ENCODE measurements around the gene VIT.

The VIT gene

DNA sequence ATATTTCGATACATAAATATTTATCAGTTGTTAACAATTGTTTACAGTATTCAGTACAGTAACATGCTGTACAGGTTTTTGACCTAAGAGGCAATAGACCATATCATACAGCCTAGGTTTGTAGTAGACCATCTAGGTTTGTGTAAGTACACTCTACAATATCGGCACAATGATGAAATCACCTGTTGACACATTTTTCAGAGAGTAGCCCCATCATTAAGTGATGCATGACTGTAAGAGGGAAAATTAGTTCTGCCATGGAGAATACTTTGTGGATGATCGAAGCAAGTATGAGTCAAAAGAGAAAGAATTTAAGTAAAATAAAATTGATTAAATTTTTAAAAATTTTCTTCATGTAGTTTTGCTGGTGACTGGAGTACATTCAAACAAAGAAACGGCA is 32.6 kb downstream of the VIT start:
- no peak for TF ChIP-seq TAF1 (IDR thresholded peaks at IDR 0.05; ENCODE audit: low read depth)
- TF ChIP-seq EP300 (IDR thresholded peaks at IDR 0.05; ENCODE audit: borderline replicate concordance): no peak
- TF ChIP-seq YY1 (IDR thresholded peaks at IDR 0.05; ENCODE audit: low read depth): no peak
- TF ChIP-seq TEAD4 (IDR thresholded peaks at IDR 0.05): no peak
- no peak for TF ChIP-seq CEBPB (IDR thresholded peaks at IDR 0.05)
- no peak for TF ChIP-seq FOXM1 (IDR thresholded peaks at IDR 0.05; ENCODE audit: borderline replicate concordance, low read depth)

DNA sequence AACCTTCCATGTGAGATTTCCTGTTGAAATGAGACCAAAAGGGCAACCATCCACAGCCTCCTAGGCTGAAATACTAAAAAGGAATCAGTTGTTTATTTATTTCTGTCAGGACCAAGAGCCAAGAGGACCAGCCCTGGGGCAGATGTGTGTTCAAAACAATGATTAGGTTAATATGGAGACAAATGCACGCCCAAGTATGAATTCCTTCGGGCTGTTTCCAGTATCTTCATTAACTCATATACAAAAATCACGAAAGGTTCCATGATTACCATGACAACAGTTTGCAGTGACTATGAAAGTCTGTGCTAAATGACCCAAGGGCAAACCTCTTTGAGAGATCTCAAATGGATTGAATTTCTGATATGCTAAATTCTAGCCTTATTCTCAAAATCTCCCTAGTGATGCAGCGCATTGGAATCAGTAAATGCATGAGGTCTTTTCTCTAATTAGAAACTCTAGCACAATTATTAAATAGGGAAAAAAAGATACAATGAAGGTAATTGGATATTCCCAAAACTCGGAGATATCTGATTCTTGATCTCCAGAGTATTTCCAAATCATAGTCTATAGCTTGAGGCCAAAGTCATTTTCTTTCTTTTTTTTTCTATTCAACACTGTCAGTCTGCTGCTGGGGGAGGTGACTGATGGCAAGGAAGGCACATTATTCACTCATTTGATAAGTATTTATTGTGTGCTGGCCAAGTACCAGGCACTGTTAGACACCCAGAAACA is 35.6 kb downstream of the VIT start:
- no peak for TF ChIP-seq TCF12 (IDR thresholded peaks at IDR 0.05; ENCODE audit: low read depth)
- TF ChIP-seq YY1 (IDR thresholded peaks at IDR 0.05; ENCODE audit: low read depth): no peak
- no peak for TF ChIP-seq EGR1 (IDR thresholded peaks at IDR 0.05)
- TF ChIP-seq, protein P1, sequence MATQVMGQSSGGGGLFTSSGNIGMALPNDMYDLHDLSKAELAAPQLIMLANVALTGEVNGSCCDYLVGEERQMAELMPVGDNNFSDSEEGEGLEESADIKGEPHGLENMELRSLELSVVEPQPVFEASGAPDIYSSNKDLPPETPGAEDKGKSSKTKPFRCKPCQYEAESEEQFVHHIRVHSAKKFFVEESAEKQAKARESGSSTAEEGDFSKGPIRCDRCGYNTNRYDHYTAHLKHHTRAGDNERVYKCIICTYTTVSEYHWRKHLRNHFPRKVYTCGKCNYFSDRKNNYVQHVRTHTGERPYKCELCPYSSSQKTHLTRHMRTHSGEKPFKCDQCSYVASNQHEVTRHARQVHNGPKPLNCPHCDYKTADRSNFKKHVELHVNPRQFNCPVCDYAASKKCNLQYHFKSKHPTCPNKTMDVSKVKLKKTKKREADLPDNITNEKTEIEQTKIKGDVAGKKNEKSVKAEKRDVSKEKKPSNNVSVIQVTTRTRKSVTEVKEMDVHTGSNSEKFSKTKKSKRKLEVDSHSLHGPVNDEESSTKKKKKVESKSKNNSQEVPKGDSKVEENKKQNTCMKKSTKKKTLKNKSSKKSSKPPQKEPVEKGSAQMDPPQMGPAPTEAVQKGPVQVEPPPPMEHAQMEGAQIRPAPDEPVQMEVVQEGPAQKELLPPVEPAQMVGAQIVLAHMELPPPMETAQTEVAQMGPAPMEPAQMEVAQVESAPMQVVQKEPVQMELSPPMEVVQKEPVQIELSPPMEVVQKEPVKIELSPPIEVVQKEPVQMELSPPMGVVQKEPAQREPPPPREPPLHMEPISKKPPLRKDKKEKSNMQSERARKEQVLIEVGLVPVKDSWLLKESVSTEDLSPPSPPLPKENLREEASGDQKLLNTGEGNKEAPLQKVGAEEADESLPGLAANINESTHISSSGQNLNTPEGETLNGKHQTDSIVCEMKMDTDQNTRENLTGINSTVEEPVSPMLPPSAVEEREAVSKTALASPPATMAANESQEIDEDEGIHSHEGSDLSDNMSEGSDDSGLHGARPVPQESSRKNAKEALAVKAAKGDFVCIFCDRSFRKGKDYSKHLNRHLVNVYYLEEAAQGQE (IDR thresholded peaks at IDR 0.05; ENCODE audit: low read depth): no peak
- no peak for TF ChIP-seq TEAD4 (IDR thresholded peaks at IDR 0.05)
- no peak for TF ChIP-seq ZBTB7A (IDR thresholded peaks at IDR 0.05; ENCODE audit: low read depth)
- TF ChIP-seq NFIC (IDR thresholded peaks at IDR 0.05): no peak
- no peak for TF ChIP-seq CEBPB (IDR thresholded peaks at IDR 0.05)
- no peak for TF ChIP-seq RAD21 (IDR thresholded peaks at IDR 0.05; ENCODE audit: low read depth)
- TF ChIP-seq, protein P2, sequence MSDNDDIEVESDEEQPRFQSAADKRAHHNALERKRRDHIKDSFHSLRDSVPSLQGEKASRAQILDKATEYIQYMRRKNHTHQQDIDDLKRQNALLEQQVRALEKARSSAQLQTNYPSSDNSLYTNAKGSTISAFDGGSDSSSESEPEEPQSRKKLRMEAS (IDR thresholded peaks at IDR 0.05): no peak
- no peak for TF ChIP-seq TAF1 (IDR thresholded peaks at IDR 0.05; ENCODE audit: low read depth)
- TF ChIP-seq CREB1 (IDR thresholded peaks at IDR 0.05; ENCODE audit: low read depth): no peak
- TF ChIP-seq, protein P3, sequence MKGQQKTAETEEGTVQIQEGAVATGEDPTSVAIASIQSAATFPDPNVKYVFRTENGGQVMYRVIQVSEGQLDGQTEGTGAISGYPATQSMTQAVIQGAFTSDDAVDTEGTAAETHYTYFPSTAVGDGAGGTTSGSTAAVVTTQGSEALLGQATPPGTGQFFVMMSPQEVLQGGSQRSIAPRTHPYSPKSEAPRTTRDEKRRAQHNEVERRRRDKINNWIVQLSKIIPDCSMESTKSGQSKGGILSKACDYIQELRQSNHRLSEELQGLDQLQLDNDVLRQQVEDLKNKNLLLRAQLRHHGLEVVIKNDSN (IDR thresholded peaks at IDR 0.05): no peak
- no peak for TF ChIP-seq EP300 (IDR thresholded peaks at IDR 0.05; ENCODE audit: borderline replicate concordance)

DNA sequence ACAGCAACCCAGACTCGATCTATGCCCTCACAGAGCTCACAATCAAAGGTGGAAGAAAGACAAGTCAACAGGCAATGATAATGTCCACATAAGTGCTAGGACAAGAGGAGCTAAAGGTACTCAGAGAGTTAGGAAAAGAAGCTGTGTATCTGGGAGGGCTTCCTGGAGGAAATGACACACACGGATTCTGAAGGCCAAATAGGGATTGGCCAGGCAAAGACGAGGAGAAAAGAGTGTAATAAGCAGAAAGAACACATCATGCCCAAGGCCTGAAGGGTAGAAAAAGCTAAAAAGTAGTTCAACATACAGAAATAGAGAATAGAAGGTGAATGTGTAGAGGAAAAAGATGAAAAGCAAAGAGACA is 36.1 kb downstream of the VIT start:
- TF ChIP-seq, protein P3 (IDR thresholded peaks at IDR 0.05): no peak
- TF ChIP-seq FOXM1 (IDR thresholded peaks at IDR 0.05; ENCODE audit: borderline replicate concordance, low read depth) (no peak), RAD21 (IDR thresholded peaks at IDR 0.05; ENCODE audit: low read depth) (no peak), CREB1 (IDR thresholded peaks at IDR 0.05; ENCODE audit: low read depth) (no peak), TAF1 (IDR thresholded peaks at IDR 0.05; ENCODE audit: low read depth) (no peak), CEBPB (IDR thresholded peaks at IDR 0.05) (no peak), EGR1 (IDR thresholded peaks at IDR 0.05) (no peak), TEAD4 (IDR thresholded peaks at IDR 0.05) (no peak), NFIC (IDR thresholded peaks at IDR 0.05) (no peak), TCF12 (IDR thresholded peaks at IDR 0.05; ENCODE audit: low read depth) (no peak), EP300 (IDR thresholded peaks at IDR 0.05; ENCODE audit: borderline replicate concordance) (no peak), YY1 (IDR thresholded peaks at IDR 0.05; ENCODE audit: low read depth) (no peak), ZBTB7A (IDR thresholded peaks at IDR 0.05; ENCODE audit: low read depth) (no peak)
- TF ChIP-seq, protein P2 (IDR thresholded peaks at IDR 0.05): no peak
- TF ChIP-seq, protein P1 (IDR thresholded peaks at IDR 0.05; ENCODE audit: low read depth): no peak

DNA sequence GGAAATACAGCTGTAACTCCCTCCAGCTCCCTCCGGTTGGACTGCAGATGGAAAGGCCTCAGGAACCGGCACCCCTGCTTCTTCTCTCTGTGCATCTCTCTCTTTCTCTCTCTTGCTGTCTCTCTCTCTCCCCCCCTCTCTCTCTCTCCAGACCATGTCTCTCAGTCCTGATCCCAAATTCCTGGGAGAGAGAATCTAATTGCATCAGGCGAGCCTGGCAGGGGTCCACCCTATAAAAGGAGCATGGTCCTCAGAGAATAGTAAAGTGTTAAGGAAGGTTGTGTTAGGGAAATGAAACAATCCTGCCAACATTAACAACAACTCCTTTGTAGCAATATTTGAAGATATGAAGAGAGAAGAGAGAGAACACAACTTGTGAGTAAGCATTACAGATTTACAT is 36.7 kb downstream of the VIT start:
- TF ChIP-seq CEBPB (IDR thresholded peaks at IDR 0.05) (no peak), ZBTB7A (IDR thresholded peaks at IDR 0.05; ENCODE audit: low read depth) (no peak), TAF1 (IDR thresholded peaks at IDR 0.05; ENCODE audit: low read depth) (no peak), CREB1 (IDR thresholded peaks at IDR 0.05; ENCODE audit: low read depth) (no peak), YY1 (IDR thresholded peaks at IDR 0.05; ENCODE audit: low read depth) (no peak), TEAD4 (IDR thresholded peaks at IDR 0.05) (no peak), RAD21 (IDR thresholded peaks at IDR 0.05; ENCODE audit: low read depth) (no peak), TCF12 (IDR thresholded peaks at IDR 0.05; ENCODE audit: low read depth) (no peak), EGR1 (IDR thresholded peaks at IDR 0.05) (no peak)
- TF ChIP-seq, protein P2 (IDR thresholded peaks at IDR 0.05): no peak
- TF ChIP-seq, protein P1 (IDR thresholded peaks at IDR 0.05; ENCODE audit: low read depth): no peak
- TF ChIP-seq, protein P3 (IDR thresholded peaks at IDR 0.05): no peak

All from Ishikawa (cell line).